Embryonic facial prominence (tissue), 1 donor: ENCODE data around the gene SLC23A3.

ENCODE experiments used
- DNase-seq: peaks from one replicate; pipeline ENCODE4 v3.0.0-alpha.2; 2016; ENCODE audit errors: extremely low spot score

SLC23A3 gene, protein sequence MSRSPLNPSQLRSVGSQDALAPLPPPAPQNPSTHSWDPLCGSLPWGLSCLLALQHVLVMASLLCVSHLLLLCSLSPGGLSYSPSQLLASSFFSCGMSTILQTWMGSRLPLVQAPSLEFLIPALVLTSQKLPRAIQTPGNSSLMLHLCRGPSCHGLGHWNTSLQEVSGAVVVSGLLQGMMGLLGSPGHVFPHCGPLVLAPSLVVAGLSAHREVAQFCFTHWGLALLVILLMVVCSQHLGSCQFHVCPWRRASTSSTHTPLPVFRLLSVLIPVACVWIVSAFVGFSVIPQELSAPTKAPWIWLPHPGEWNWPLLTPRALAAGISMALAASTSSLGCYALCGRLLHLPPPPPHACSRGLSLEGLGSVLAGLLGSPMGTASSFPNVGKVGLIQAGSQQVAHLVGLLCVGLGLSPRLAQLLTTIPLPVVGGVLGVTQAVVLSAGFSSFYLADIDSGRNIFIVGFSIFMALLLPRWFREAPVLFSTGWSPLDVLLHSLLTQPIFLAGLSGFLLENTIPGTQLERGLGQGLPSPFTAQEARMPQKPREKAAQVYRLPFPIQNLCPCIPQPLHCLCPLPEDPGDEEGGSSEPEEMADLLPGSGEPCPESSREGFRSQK

GRCh38 chr2:219169930-219170654 lies at the start of gene SLC23A3:
Gene SLC23A3 (minus strand): TSS chr2:219170029. CDS start chr2:219169984, 45 bp downstream.
- DNase-seq, result no peak

- DNase-seq, result peak; percentile 91
Observed at GRCh38 chr2:219218732-219219701, 49.2 kb upstream of the SLC23A3 start, which contains the start of gene ABCB6. Gene ABCB6 (minus strand): TSS chr2:219218958. CDS start chr2:219218673, 285 bp downstream.

GRCh38 chr2:219218217-219218731 lies 48.4 kb upstream of the SLC23A3 start:
- no peak for DNase-seq

DNA sequence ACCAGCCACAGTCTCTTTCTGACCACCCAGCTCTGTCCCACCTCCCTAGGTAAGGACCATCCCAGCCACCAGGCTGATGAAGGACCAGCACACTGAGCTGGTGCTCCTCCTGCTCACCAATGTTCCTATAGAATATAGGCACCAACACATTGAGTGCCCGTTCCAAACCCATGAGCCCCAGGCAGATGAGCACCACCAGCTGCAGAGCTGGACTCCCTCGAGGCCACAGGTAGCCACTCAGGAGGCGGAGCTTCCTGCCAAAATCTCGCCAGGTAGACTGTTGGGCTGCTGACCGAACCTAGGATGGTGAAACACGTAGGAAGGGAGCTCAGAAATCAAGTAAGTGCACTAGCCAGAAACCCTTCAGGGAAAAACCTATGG lies 46.7 kb upstream of the SLC23A3 start:
- no peak for DNase-seq

- no peak for DNase-seq
Observed at GRCh38 chr2:219215871-219216534, 46.2 kb upstream of the SLC23A3 start.

GRCh38 chr2:219214786-219215185 lies 45.0 kb upstream of the SLC23A3 start:
- no peak for DNase-seq

DNA sequence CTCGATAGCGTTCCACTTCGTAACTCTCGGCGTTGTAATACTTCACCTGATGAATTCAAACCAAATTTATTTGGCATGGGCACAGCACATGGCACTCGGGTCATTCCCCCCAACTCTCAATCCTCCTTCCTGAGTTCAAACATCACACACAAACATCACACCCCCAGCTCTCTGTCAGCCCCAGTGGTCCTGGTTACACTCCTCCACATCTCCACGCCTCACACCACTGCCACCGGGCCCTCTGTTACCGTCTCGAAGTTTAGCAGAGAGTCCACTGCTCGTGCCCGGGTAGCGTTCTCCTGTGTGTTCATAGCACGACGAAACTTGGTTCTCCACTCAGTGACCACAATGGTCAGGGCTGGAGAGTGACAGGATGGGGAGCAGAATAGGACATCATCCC lies 44.3 kb upstream of the SLC23A3 start:
- no peak for DNase-seq

DNA sequence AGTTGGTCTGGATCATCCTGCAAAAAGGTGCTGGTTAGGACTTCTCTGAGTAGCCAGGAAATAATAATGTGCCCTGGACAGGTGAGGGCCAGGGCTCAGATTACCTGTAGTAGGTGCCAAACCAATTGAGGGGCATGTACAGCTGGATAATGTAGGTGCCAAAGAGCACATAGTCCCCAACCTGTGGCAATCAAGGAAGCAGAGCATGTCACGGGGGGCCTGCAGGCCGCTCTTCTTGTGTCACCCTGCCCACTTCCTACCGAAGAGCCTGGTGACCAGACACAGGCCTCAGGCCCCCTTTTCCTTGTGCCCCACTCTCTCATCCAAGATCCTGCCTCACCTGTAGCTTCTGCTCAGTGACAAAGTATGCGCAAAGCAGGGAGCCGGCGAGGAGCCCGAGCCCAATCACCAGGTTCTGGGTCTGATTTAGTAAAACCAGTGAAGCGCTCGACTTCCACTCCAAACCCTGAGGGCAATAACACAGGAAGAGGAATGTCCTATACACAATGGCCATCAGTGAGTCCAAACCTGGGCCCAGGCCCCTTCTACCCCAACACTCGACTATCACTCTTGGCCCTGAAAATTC lies 43.8 kb upstream of the SLC23A3 start:
- no peak for DNase-seq

DNA sequence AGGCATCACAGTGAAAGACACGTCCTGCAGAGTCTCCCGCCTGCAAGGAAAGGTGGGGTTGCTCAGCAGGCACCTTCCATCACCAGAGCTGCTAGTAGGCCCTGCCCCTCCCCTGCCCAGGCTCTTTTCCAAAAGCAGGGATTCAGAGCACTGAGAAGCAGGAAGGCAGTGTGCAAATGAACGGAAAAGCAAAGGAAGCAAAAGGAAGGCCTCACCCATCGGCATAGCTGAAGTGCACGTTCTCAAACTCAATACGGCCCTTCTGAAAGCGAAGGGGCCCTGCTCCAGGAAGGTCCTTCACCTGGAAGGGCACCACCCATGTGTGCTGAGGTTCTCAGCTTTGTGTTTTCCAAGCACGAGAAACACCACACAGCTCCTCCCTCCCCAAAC lies 43.2 kb upstream of the SLC23A3 start:
- no peak for DNase-seq

DNA sequence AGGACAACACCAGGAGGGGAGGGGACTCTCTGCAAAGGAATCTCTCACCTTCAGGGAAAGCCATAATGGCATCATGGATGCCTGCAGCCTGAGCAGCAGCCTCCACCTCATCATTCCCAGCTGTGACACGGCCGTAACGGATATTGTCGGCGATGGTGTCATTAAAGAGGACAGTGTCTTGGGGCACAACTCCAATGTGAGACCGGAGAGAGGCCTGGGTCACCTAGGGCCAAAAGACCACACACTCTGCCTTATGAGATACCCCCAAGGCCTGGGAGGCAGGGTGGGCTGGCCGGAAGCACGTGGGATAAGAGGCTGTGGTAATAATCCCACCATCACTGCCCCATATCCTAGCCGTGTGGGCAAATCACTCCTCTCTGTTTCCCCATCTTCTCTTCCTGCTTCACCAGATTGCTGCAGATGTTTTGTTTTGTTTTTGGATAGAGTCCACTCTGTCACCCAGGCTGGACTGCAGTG lies 41.1 kb upstream of the SLC23A3 start:
- DNase-seq, result no peak

GRCh38 chr2:219210196-219210885 lies 40.5 kb upstream of the SLC23A3 start:
- no peak for DNase-seq

GRCh38 chr2:219209236-219210195 lies 39.7 kb upstream of the SLC23A3 start:
- DNase-seq, result no peak

- no peak for DNase-seq
Observed at GRCh38 chr2:219207884-219208740, 38.3 kb upstream of the SLC23A3 start.

GRCh38 chr2:219207134-219207883 lies 37.5 kb upstream of the SLC23A3 start:
- no peak for DNase-seq

- peak; percentile 88 for DNase-seq
Observed at GRCh38 chr2:219206328-219207133, 36.7 kb upstream of the SLC23A3 start, which contains the start of gene ZFAND2B. Gene ZFAND2B (plus strand): TSS chr2:219206782. CDS start chr2:219206988, 206 bp downstream.

DNA sequence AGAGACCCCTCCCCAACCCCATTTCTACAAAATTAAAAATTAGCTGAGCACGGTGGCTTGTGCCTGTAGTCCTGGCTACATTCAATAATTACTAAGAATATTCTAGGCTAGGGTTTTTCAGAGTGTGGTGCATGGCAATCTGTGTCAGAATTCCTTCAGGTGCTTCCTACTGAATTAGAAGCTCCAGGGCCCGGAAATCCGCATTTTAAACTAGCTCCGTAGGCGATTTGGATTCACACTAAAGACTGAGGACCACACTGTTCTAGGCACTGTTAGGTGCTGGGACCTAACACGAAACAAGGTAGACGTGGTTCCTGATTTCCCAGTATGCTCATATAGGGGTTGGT lies 36.1 kb upstream of the SLC23A3 start:
- DNase-seq, result no peak
